NCI-H2081 (cell line): ENCODE measurements around the gene SFT2D2.

ENCODE experiments used
- DNase-seq, 2 experiments: peaks; one replicate each; lab custom pipeline; 2025; lab: John Stamatoyannopoulos, UW

The SFT2D2 gene

GRCh38 chr1:168223261-168223660 is 2.5 kb upstream of the SFT2D2 start:
- DNase-seq = no peak

DNA sequence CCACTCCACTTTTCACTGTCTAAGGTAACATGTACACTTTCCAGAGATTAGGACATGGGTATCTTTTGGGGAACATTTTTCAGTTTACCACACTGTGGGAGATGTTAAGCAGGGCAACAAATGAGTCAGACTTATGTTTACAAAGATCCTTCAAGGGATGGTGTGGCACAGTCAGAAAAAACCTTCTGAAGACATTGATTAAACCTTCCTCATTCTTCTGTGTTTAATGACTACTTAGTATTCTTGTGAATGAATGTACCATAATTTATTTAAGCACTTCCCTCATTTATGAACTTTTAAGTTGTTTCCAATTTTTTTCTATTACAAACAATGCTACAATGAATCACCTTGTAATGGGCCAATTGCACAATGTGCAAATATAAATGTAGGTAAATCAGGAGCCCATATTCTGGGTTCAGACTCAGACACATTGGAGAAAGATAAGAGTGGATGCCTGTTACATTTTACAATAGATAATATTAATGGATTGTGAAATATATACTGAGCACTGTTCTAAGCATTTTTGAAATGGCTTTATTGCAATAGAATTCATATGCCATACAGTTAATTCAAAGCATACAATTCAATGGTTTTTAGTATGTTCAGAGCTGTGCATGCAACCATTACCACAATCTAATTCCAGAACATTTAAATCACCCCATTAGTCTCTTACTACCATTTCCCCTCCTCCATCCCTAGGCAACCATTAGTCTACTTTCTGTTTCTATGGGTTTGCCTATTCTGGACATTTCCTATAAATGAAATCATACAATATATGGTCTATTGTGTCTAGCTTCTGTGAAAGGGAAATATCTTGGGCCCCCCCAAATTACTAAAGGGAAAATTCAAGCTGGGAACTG is 1.9 kb upstream of the SFT2D2 start:
- DNase-seq = no peak

DNA sequence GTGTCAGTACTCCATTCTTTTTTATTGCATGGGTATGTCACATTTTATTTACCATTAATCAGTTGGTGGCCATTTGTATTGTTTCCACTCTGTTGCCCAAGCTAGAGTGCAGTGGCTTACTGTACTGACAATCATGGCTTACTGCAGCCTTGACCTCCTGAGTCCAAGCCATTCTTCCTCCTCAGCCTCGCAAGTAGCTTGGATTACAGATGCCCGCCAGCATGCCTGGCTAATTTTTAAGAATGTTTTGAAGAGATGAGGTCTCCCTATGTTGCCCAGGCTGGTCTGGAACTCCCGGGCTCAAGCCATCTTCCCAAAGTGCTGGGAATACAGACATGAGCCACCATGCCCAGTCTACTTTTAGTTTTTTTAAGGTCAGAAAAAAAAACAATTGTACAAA is 813 bp upstream of the SFT2D2 start:
- no peak for DNase-seq

DNA sequence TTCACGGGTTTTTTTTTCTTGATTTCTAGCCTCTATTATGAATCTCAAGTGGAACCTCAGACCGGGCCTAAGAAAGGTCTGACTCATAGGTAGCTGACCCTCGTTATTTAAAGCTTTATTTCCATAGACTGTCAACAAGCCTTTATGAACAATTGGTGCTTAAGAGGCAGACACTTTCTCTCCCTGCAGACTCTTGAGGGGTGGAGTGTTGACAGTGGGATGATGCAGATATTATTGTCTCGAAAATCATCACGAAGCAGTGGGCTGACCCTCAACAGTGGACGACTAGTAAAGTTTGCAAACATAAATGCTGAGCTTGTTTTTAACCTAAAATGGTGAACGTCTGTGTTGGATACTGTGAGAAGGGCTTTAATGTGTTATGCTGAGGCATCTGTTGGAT is 1.8 kb downstream of the SFT2D2 start:
- DNase-seq = no peak

DNA sequence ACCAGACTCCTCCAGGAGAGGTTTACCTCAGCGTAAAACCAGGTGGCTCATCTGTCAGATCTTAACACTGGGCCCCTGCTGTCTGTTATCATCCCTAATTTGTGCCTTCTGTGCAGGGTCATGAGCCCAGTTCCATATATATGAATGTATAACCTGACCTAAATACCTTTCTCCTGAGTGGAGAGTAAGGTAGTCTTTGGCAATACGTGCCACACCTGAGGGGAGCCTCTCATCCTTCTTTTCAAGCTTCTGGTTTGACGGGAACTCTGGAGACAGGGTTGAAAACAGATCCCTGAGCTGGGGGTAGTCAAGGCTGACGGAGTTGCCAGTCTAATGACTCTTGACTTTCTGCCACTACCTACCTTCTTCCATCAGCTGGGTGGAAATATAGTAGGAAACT is 4.1 kb downstream of the SFT2D2 start:
- no peak for DNase-seq

GRCh38 chr1:168230709-168231108 is 4.9 kb downstream of the SFT2D2 start:
- DNase-seq = no peak

GRCh38 chr1:168234846-168235547 is 9.2 kb downstream of the SFT2D2 start:
- DNase-seq = peak; percentile 58 to 74

DNA sequence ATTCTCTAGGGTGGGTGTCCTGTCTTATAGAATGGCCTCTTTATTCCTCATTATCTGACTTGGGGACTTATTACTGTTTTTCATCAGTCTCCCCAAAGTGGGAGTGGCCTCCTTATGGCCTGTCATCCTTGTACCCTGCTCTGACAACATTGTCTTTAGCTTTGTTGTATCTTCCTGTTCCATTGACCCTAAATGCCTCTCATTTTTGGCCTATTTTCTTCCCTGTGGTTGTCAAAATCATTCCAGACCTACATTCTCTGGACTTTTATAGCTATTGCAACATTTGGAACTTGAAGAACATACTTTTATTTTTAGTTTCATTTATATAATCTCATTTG is 9.7 kb downstream of the SFT2D2 start:
- no peak for DNase-seq

DNA sequence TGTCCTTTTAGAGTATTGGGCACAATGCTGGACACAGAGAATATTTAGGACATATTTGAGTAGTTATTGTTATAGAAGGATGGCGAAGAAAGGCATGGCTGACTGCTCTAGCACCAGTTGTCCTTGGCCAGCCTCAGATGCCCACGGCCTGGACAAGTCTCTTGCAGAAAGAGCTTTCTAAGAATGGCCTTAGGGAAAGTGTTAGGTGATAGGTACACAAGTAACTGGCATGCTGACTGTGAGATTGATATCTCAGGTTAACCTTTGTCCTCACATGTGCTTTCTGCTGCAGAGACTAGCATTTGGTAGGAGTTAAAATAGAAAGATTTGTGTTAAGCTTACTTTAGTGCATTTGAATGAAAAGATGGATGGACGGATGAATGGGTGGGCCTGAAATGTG is 10.1 kb downstream of the SFT2D2 start:
- DNase-seq = no peak

DNA sequence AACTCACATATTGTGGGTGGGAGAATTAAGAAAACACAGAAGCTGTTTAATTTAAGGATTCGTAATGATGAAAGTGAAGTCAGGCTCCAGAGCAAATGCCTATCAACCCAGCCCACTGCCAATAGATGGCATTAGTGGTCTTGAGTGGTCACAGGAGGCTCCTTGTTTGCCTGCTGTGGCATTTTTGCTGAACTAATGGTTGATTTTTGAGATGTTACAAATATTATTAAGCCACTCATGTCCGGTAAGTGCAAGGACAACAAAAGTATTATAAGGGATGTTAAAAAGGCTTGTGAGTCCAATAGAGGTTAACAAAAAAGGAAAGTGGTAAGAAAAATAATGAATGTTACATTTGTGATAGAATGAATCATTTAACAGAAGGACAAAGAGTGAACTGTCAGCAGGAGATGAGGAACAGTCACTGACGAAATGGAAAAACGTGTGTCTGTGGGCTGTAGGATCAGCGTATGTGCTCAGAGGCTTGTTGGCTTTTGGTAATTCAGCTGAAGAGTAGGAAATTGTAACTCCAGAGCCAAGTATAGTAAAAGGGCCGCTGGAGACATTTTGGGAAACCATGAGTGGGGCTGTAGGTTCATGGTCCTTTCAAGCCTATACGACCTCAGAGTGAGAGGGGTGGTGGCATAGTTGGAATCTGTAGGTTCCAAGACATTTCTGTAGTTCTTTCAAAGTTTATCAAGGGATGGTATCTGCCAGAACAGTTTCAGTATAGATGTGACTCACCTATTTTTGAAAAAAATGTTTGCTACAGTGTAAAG is 11.2 kb downstream of the SFT2D2 start:
- DNase-seq = no peak

DNA sequence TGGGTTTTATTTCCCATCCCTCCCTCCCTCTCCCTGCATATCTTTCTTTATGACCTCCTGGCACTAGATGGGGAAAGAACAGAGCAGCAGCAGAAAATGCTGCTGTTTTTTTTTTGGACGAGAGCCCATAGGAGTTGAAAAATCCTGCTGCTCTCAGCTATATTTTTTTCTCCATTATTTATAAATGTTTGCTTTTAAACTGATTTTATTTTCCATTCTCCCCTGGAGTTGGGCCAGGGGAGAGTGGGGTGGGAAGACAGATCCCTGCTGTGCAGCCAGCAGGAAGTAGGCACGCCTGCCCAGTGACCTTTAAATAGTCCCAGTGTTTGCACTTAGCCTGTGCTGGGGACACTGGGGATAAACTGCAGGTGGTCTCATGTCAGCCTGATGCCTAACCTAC is 17.4 kb downstream of the SFT2D2 start:
- peak; percentile 16 to 62 for DNase-seq

GRCh38 chr1:168243636-168244212 is 17.9 kb downstream of the SFT2D2 start:
- peak in 1 of 2 experiments; percentile 18 for DNase-seq

DNA sequence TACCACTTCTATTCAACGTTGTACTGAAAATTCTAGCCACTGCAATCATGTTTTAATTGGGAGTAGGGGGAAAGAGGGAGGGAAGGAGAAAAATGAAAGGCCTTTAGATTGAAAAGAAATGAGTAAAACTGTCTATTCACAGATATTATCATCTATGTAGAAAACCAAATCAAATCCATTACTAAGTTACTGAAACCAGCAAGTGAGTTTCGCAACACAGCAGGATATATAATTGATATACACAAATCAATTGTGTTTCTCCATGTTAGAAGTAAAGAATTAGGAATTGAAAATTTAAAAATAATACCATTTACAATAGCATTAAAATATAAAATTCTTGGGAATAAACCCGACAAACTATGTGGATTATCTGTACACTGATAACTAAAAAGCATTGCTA is 19.2 kb downstream of the SFT2D2 start:
- no peak for DNase-seq

DNA sequence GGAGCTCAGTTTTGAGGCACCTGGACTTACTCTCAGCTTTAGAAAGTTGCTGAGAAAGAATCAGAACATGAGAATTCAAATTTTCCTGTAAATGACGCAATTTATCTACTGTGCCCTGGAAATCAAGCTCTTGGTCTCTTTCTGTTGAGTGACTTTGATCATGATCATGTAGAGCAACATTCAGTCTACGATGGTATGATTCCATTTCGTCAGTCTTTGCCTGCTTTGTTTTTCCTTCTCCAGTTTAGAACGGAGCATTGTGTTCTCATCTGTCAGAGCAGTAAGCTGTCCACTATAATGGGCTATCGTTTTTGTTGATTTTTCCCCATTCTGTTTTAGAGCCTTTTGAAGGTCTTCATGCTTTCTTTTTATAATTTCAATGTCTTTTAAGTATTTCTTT is 20.7 kb downstream of the SFT2D2 start:
- DNase-seq = no peak

DNA sequence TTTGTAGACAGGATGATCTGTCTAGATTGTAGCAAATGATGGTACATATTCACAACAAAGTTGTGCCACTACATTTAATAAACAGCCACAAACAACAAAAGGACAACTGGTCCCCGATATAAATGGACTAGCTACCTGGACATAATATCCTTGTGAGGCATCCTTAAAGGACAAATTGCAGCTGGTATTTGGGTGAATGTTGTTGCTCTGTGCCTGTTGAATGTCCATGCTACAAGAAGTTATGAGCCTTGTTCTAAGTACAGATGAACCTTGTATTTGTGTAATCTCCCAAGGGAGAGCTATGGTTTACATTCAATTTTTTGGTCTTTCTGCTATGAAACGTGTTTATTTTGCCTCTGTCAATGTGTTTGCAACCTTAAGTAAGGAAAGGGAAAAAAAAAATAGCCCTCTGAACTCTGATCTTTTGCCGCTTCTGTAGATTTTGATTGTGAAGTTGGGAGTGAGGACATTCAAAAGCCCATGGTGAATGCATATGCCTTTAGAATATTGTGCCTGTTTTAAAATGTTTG is 26.5 kb downstream of the SFT2D2 start:
- no peak for DNase-seq

GRCh38 chr1:168256164-168256563 is 30.4 kb downstream of the SFT2D2 start:
- no peak for DNase-seq

- DNase-seq = no peak
Measured at GRCh38 chr1:168257397-168257796, 31.6 kb downstream of the SFT2D2 start.

DNA sequence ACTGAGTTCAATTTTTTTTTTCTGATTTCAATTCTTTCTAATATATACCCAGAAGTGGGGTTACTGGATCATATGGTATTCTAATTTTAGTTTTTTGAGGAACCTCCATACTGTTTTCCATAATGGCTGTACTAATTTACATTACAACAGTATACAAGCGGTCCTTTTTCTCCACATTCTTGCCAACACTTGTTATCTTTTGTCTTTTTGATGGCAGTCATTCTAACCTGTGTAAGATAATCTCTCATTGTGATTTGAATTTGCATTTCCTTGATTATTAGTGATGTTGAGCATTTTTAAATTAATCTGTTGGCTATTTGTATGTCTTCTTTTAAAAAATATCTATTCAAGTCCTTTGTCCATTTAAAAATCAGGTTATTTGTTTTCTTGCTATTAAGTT is 33.8 kb downstream of the SFT2D2 start:
- DNase-seq = no peak

- DNase-seq = peak; percentile 69 to 88
Measured at GRCh38 chr1:168260393-168260792, 34.6 kb downstream of the SFT2D2 start.

- DNase-seq = no peak
Measured at GRCh38 chr1:168261390-168261789, 35.6 kb downstream of the SFT2D2 start.

- no peak for DNase-seq
Measured at GRCh38 chr1:168263130-168263529, 37.3 kb downstream of the SFT2D2 start.

GRCh38 chr1:168264296-168264695 is 38.5 kb downstream of the SFT2D2 start:
- no peak for DNase-seq
